NK-92 (cell line): Measurements from ENCODE around the gene ASCL5.

ENCODE experiments used
- DNase-seq: peaks from one replicate; lab custom pipeline; 2025; ENCODE audit not compliant: unreplicated experiment; lab: John Stamatoyannopoulos, UW

ASCL5 gene

DNA sequence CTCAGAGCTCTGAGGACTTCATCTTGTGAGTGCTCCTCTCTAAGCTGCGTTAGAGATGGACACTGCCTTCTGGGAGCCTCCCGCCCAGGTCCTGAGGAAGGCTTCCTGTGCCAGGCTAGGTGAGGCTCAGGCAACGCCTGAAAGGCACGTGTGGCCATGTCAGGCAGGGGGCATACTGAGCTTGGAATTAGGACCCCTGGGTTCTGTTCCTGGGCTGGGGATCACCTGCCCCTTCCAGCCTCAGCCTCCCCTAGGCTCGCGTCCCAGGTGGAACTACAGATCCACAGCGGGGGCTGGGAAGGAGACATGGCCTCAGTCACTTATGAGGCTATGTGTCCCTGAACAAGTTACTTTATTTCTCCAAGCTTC lies 10.0 kb upstream of the ASCL5 start:
- no peak for DNase-seq

DNA sequence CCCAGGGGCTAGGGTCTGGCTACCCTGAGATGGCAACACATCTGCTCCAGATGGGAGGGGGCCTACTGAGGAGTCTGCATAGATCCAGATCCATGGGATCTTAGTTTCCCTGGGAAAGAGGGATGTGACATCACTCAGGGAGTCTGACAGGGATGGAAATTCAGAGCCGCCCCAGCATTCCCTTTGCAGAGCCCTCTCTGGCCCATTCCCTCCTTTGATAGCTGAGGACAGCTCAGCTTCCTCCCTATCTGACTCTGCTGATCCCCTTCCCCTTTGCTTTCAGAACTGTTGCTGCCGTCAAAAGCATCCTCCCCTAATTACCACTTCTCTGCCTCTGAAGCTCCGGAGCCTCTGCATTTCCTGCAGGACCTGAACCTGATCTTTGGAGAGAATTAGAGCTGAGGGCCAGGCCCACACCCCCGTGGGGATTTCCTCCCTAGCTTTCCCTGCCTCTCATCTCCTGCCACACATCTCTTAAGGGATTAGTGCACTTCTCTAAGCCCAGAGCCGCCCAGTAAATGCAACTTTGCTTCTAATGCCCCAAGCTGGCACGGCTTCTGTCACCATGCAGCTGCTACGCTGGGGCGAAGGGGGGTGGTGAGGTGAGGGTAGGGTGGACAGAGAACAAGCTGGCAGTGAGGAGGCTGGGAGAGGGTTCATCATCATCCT lies 9.5 kb upstream of the ASCL5 start:
- DNase-seq = no peak

DNA sequence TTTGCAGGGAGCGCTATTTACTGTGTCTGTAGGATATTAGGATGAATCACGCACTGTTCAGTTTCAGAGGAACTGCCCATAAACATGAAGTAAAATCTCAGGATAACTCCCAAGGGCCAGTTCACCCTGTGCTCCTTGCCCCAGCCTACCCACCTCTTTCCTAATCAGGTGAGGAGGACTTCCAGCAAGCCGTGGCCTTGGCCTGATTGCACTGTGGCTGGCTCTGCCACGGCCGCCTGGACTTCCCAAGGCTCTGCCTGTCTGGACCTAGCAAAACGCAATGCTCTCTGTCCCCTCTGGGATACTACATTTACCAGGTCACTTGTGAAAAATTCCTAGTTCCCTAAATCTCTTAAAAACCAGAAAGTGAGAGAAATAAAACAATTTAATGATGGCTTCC lies 7.4 kb upstream of the ASCL5 start:
- no peak for DNase-seq

DNA sequence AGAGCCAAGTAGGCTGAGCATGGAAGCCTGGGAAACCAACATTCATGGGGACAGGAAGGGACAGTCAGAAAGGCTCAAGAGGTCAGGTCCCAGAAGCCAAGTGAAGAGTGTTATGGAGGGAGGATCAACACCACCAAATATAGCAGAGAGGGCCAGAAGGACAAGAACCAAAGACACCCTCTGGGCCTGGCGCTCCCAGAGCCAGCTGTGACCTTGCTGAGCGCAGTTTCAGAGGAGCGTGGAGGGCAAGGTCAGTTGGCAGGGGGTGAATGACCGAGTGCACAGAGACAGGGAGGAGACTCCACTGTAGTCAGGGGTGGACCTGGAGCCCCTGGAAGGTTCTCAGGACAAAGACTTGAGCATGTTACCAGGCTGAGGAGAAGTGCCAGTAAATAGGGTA lies 4.4 kb upstream of the ASCL5 start:
- DNase-seq = no peak

DNA sequence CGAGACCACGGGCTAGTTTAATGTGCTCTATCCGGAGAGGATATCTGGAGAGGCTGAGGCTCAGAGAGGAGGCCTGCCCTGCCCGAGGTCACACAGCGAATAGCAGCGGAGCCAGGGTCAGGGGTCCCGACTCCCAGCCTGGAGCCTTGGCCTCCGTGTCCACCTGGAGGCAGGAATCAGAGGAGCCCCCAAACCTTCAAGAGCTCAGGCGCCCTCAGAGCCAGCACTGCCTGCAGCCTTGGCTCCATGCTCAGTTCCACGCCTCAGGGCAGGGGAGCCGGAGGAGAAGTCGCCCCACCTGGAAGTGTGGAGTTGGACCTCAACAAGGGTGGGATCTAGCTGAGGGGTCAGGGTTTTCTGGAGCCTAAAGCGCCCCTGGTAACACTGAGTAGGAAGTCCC lies 2.0 kb upstream of the ASCL5 start:
- no peak for DNase-seq

DNA sequence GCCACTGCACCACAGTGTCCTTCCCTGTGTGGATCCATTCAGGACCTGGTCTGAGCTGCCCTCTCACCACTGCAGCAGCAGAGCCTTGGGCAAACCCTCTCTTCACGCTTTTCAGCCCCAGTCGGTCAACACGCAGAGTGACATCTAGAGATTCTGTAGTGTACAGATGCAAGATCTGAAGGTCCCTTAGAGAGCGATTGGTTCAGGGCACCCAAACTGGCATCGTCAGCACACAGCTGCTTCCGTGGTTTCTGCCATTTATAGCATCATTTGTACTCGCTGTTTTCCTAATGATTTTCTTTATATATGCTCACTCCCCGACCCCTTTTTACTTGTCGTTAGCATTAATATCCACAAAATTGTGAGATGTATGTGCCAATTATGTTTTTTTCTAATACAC lies 1.5 kb upstream of the ASCL5 start:
- no peak for DNase-seq

DNA sequence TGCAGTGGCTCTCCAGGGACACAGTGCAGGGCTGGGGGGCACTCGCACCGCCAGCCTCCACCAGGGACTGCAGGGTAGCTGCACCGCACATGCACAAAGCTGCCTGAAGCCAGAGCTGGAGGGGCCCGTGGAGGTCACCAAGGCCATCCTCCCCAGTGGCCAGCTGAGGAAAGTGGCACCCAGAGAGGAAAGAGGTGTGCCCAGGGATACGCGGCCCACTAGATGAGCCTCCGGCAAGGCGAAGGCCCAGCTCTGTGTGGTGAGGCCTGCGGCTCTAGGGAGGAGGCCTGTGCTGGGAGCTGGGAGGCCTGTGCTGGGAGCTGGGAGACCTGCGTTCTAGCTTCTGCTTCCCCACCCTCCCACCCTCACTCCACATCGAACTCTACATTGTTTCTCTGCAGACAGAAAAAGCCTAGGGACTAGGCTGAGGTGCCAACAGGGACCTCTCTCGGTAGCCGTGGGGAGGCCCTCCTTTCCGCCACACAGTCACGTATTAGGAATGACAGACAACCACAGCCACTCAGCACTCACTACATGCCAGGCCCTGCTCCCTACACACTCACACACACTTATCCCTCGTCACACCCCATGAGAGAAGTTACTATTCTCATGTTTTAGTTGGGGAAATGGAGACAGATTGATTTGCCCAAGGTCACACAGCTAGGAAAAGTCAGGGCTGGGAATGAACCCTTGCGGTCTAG lies 921 bp upstream of the ASCL5 start:
- no peak for DNase-seq

DNA sequence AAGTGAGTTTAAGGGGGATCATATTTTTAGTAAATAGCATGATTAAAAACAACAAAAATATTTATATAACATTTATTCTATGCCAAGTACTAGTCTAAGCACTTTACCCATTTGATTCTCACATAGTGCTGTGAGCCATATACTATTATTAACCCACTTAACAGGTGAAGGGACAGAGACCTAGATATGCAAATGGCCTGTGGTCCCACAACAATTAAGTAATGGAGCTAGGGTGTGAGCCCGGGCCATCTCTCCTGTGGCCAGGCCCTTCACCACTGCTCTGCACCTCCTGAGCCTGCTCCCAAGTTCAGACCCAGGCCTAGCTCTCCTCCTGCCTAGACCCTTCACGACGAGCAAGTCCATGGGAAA lies 537 bp downstream of the ASCL5 start:
- DNase-seq = no peak

DNA sequence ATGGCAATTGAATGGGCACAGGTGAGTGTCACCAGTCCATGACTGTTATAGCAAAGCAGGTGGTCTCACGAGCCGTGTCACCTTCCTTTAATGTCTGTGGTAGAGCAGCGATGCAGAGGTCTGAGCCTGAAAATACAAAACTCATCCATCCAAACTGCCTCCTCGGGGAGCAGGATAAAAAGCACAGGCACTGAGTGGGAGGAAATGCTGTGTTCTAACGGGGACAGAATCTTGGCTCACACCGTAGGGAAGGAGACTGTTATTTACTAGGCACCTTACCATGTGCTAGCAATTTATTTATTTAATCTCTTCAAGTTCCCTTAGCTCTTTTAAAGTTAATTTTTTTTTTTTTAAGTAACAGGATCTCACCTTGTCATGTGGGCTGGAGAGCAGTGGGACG lies 1.2 kb downstream of the ASCL5 start:
- no peak for DNase-seq

DNA sequence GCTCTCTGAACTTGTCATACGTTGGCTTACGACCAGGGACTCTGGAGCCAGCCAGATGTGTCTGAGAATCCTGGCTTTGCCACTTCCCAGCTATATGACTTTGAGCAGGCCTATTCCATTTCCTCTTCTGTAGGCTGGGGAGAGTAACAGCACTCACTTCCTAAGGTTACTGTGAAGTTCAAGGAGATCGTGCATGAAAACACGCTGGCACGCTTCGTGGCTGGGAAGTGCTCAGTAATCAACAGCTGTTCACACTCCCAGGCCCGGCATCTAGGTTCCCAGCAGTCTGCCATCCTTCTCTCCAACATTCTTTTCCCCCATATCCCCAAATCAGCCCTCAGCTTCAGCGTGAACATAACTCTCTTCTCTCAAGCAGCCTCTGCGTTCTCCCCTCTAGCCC lies 2.0 kb downstream of the ASCL5 start:
- DNase-seq = no peak

DNA sequence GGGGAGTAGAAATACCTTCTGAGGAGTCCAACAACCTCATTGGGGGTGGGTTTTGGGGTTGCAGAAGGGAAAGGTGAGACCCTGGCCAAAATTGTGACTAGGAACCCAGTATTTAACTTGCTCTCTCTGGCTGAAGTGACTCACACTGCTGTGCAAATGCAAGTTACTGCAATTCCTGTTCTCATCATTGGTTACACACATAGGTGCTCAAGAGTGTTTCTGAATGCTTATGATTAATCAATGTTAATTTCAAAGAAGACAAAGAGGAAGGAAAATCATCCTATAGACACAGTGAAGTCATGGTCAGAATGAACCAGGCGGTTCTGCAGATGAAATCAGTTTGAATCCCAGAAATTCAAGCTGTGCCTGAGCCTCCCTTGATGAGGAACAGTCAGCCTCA lies 3.1 kb downstream of the ASCL5 start:
- DNase-seq = no peak

DNA sequence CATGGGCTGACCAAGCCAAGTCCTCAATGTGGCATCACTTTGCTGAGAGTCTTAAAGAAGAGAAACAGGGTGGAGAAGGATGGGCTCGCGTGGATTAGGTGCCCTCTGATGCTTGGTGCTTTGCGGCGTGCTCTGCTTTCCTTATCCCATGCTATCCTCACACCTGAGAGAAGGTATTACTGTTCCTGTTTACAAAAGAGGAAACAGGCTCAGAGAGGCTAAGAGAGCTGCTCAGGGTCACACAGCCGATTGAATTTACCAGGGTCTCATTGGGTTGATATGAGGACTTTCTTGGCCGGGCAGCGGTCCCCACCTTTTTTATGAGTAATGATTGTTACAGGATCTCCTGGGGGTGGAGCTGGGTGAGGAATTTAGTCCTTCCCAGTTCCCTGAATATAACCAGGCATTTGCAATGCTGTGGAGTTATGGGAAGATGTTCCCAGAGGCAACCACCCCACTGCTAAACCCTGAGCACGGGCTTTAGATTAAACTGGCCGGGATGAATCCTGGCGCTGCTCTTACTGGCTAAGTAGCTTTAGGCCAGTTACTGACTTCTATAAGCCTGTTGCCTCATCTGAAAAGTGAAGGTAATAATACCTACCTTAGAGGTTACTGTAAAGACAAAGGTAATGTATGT lies 4.5 kb downstream of the ASCL5 start:
- DNase-seq = no peak

DNA sequence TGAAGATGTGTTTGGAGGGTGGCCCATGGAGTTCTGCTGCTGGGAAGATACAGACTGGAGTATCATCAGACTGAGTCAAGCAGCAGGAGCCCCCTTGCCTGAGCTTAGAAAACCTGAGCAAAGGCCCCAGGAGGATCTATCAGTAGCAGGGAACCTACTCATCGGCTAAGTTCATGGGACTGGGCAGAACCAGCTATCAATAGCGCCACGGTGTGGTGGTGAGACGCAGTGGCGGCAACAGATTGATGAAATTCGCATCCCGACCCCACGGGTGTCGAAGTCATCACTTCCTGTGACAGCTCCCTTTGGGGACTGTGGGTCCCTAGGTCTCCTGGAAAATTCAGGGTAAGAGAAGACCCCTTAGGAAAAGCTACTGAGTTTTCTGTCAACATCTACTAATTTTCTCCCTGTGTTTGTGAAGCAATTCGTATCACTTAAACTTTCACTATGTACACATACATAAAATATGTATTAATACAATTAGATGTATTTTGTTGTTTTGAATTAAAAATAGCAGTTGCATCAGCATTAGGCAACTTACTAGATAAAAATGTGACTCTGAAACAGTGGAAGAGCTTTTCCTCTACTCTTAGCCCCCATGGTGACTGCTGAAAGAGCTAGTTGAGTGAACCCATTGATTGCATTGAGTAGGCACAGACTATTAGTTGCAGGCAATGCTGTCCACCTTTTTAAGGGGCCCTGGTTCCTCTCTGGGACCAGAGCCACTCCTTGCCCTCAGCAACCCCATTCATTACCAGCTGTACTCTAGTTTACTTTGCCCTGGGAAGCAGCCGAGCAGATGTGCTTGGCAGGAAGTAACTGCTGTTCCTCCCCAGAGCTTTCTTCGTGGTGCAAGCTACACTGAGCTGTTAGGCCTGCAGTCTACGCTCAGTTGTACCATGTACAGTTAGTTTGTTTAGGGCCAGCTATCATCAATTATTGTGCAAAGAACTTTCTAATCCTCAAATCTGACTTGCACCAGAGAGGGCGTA lies 7.5 kb downstream of the ASCL5 start:
- no peak for DNase-seq

DNA sequence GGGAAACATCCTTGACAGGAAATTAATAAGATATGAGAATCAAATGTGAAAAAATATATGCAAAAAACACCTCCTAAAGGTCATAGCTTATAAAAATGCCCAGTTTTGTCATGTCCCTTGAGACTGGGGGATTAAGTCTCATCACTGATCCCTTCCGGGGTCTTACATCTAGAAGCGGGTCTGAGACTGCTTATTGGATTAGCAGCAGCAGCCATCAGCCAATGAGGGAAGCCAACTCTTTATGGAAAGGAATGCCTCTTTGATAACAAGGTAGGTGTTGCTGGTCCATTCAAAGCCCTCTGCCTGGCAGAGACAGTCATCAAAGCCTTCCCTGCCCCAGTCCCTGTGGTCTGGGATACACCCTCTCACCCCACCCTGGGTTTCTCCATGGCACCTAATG lies 10.9 kb downstream of the ASCL5 start:
- DNase-seq = no peak

DNA sequence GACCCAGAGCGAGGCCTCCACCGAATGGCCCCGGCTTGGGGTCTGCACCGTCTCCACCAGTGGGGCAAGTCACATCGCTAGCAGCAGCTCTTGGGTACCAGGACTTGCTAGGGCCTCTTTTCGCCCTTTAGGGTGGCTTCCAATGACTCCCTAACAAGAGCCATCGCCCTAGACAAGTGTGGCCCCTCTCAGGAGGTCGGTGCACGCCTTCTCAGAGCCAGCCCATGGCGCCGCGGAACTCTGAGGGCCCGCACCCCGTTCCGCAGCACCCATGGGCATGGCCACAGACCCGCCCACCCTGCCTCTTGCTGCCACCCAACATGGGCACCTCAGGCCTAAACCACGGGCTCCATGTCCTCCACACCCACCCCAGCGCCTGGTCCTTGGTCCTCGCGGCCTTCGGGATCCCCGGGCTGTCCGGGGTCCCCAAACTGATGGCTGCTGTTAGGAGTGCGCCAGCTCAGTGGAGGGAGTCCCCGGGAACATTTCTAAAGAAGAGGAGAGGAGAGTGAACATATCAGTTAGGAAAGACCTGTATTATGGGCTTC lies 11.5 kb downstream of the ASCL5 start:
- DNase-seq = no peak

DNA sequence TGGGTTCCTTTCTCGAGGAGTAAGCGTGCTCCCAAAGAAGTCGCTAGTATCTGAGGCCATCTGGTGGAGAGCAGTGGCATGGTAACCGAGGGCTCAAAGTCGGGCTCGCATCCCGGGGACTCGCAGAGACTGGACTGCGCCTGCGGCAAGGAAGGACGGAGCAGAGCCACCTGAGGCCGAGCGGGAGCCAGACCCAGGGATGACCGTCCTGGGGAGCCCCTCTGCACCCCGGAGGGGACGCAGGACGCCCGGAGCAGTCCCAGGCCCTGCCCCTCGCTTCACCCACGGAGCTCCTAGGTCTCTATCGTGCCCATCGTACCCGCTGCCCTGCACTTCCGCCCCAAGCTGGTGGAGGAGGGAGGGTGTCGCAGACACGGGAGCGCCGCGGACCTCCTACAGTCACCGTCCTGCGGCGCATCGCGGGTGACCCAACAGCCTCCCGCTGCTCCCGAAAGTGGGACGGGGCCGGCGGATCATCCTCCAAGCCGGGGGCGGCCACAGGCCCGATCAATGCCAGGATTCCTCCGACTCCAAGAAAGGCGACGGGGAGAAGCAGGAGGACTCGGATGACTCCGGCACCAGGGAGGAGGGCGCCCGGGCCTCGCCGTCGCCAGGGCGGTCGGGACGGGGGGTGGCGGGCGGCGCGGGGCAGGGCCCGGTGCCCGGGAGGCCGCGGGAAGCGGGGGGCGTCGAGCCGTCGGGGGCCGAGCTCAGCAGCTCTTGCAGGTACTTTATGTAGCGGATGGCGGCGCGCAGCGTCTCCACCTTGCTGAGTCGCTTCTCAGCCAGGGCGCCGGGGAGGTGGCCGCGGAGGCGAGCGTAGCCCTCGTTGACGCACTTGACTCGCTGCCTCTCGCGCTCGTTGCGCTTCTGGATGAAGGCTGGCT lies 12.5 kb downstream of the ASCL5 start:
- no peak for DNase-seq

DNA sequence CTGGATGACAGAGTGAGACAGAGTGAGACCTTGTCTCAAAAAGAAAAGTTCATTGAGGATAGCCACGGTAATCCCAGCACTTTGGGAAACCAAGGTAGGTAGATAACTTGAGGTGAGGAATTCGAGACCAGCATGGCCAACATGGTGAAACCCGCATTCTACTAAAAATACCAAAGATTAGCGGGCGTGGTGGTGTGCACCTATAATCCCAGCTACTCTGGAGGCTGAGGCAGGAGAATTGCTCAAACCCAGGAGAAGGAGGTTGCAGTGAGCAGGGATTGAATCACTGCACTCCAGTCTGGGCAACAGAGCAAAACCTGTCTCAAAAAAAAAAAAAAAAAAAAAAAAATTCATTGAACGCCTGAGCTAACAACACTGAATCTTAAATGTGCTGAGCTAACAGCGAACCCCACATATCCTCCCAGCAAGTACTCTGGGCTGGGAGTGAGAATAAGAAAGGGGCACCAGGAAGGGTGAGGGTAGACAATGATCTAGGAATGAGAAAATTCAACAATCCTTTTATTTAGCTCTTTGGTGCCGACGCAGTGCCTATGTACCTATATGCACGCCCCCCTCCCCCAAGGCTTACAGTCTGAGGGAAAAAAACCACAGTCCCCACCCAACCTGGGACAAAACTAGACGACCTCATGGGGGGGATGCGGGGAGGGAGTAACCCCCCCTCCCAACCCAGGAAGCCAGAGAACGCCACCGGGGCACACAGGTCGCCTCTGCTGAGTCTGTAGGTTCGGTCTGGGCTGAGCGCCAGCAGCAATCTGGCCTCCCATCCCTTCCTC lies 13.3 kb downstream of the ASCL5 start:
- DNase-seq = no peak

DNA sequence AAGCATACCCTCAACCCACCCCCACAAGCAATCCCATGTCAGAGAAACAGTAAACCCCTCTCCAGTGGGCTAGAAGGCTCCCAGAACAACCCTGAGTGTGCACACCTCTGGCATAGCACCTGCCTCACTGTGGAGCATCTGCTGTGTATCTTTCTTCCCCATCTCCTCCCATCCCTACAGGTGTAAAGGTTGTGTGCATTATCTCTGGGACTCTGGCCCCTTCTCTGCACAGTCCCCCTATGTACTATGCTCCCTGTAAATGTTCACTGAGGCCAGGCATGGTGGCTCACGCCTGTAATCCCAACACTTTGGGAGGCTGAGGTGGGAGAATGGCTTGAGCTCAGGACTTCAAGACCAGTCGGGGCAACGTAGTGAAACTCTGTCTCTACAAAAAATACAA lies 14.1 kb downstream of the ASCL5 start:
- DNase-seq = no peak

DNA sequence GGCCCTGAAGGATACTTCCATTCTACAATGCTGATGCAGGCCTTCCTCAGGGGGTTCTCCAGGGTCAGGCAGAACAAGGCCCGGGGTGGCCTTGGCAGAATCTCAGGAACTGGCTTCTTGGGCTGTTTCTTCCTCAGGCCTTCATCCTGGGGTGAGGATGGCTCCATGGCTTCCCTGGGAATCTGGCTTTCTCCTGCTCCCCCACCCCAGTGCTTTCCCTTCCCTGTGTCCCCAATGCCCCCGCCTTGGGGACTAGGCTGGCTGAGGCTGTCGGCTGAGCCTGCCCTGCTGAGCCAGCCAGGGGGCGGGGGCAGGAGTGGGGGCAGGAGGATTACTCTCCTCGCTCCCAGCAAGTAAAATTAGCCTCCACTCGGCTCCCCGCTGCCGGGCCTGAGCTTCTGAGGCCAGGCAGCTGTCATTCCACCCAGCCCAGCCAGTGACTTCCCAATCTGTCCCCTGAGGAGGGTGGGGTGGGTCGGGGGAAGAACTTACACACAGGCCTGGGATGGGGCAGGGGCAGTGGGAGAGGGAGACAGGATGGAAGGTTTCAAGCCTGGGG lies 14.7 kb downstream of the ASCL5 start, which contains the start of gene CACNA1S:
CACNA1S (minus strand) TSS at position 254 of the 559 bp plus-strand sequence; CDS start at position 167, 87 bp downstream.
- DNase-seq = no peak
